ENCODE data around the gene MRPL48. TPM values are rescaled to one million over a fixed set of nuclear protein-coding genes. Genes with fewer than 3 reads are reported as not detected.

The MRPL48 gene
- total RNA-seq, 1 donor from 2014 or later = 31.5 TPM

- Mint-ChIP-seq H3K27me3 (no peaks in the 10 kb centered on the region), H3K4me1 (ENCODE audit: low read depth) (no peaks in the 10 kb centered on the region), H3K9me3 (ENCODE audit: low read depth) (no peaks in the 10 kb centered on the region), H3K27ac (no peak overlapping the region), H3K4me3 (ENCODE audit: low read depth) (no peak overlapping the region), H3K36me3 (ENCODE audit: insufficient read depth) (peaks cover 12% of the 10 kb centered on the region)
- no peak for TF ChIP-seq CTCF (IDR thresholded peaks at IDR 0.05; ENCODE audit: unreplicated experiment)
- DNase-seq (ENCODE audit: low spot score, unreplicated experiment) = no peak
Observed at GRCh38 chr11:73812234-73812633, 24.6 kb downstream of the MRPL48 start.

GRCh38 chr11:73814812-73815211 lies 27.1 kb downstream of the MRPL48 start:
- peaks cover 9% of the 10 kb centered on the region for H3K36me3 Mint-ChIP-seq (ENCODE audit: insufficient read depth)
- no peak for TF ChIP-seq CTCF (IDR thresholded peaks at IDR 0.05; ENCODE audit: unreplicated experiment)
- H3K4me3 Mint-ChIP-seq (ENCODE audit: low read depth) = no peak overlapping the region
- no peaks in the 10 kb centered on the region for H3K9me3 Mint-ChIP-seq (ENCODE audit: low read depth)
- peak overlapping the region; percentile 52 for H3K27ac Mint-ChIP-seq
- no peaks in the 10 kb centered on the region for H3K27me3 Mint-ChIP-seq
- no peaks in the 10 kb centered on the region for H3K4me1 Mint-ChIP-seq (ENCODE audit: low read depth)
- no peak for DNase-seq (ENCODE audit: low spot score, unreplicated experiment)

GRCh38 chr11:73818846-73819245 lies 31.2 kb downstream of the MRPL48 start:
- H3K4me1 Mint-ChIP-seq (ENCODE audit: low read depth) = no peaks in the 10 kb centered on the region
- H3K36me3 Mint-ChIP-seq (ENCODE audit: insufficient read depth) = peaks cover 13% of the 10 kb centered on the region
- no peak for TF ChIP-seq CTCF (IDR thresholded peaks at IDR 0.05; ENCODE audit: unreplicated experiment)
- no peak overlapping the region for H3K27ac Mint-ChIP-seq
- no peak for DNase-seq (ENCODE audit: low spot score, unreplicated experiment)
- no peaks in the 10 kb centered on the region for H3K9me3 Mint-ChIP-seq (ENCODE audit: low read depth)
- no peaks in the 10 kb centered on the region for H3K27me3 Mint-ChIP-seq
- no peak overlapping the region for H3K4me3 Mint-ChIP-seq (ENCODE audit: low read depth)

GRCh38 chr11:73830261-73830660 lies 42.6 kb downstream of the MRPL48 start:
- no peak for DNase-seq (ENCODE audit: low spot score, unreplicated experiment)
- Mint-ChIP-seq H3K27me3 (no peaks in the 10 kb centered on the region), H3K4me3 (ENCODE audit: low read depth) (no peak overlapping the region), H3K36me3 (ENCODE audit: insufficient read depth) (peaks cover 5% of the 10 kb centered on the region), H3K4me1 (ENCODE audit: low read depth) (no peaks in the 10 kb centered on the region), H3K9me3 (ENCODE audit: low read depth) (no peaks in the 10 kb centered on the region), H3K27ac (no peak overlapping the region)
- no peak for TF ChIP-seq CTCF (IDR thresholded peaks at IDR 0.05; ENCODE audit: unreplicated experiment)

- H3K36me3 Mint-ChIP-seq (ENCODE audit: insufficient read depth) = peaks cover 1% of the 10 kb centered on the region
- no peak overlapping the region for H3K27ac Mint-ChIP-seq
- no peaks in the 10 kb centered on the region for H3K27me3 Mint-ChIP-seq
- no peak for TF ChIP-seq CTCF (IDR thresholded peaks at IDR 0.05; ENCODE audit: unreplicated experiment)
- H3K9me3 Mint-ChIP-seq (ENCODE audit: low read depth) = no peaks in the 10 kb centered on the region
- DNase-seq (ENCODE audit: low spot score, unreplicated experiment) = no peak
- no peaks in the 10 kb centered on the region for H3K4me1 Mint-ChIP-seq (ENCODE audit: low read depth)
- no peak overlapping the region for H3K4me3 Mint-ChIP-seq (ENCODE audit: low read depth)
Observed at GRCh38 chr11:73833067-73833466, 45.4 kb downstream of the MRPL48 start.
